Kidney (tissue), 14 donors: ENCODE data around the gene TFDP1. TPM values are rescaled to one million over a fixed set of nuclear protein-coding genes. Genes with fewer than 3 reads are reported as not detected.
A peak's percentile ranks its signal among the peaks of the same experiment; 100 is the strongest.
"Not testable (repeated sequence)": the region's sequence is repeated elsewhere in the genome, so short reads cannot be mapped to it uniquely, and the experiment has no call there.

Experiments
- DNase-seq, 5 donors: peaks; one replicate each; pipeline ENCODE4 v3.0.0-alpha.2; 2013 to 2020
- FAIRE-seq: peaks from 2 replicates; lab custom pipeline; 2012; peaks lifted over from hg19 to GRCh38; lab: Jason Lieb, UNC
- H3K27ac ChIP-seq, 2 donors: one replicate each; pipeline ENCODE4 v1.7.0; 2013; ENCODE audit warnings: low read depth in 2 of 2, low read length in 2 of 2, inconsistent platforms in 1 of 2
- H3K27me3 ChIP-seq: one replicate; pipeline ENCODE4 v1.7.1; 2013; ENCODE audit warnings: low read length, inconsistent platforms; ENCODE audit not compliant: control insufficient read depth, insufficient read depth
- H3K36me3 ChIP-seq, 3 donors: one replicate each; pipeline versions ENCODE4 v1.7.0 to v1.7.1; 2013; ENCODE audit warnings: low read length in 3 of 3, control low read depth in 1 of 3, inconsistent platforms in 1 of 3; ENCODE audit not compliant: insufficient read depth in 3 of 3, control insufficient read depth in 2 of 3
- H3K4me1 ChIP-seq, 3 donors: one replicate each; pipeline versions ENCODE4 v1.7.0 to v1.7.1; 2013; ENCODE audit warnings: low read length in 3 of 3, inconsistent platforms in 1 of 3, low read depth in 1 of 3; ENCODE audit not compliant: control insufficient read depth in 2 of 3, insufficient read depth in 2 of 3
- H3K4me3 ChIP-seq, 3 donors: one replicate each; pipeline versions ENCODE4 v1.7.0 to v1.8.1; 2013; ENCODE audit warnings: low read length in 3 of 3, control low read depth in 1 of 3, inconsistent platforms in 1 of 3
- H3K9ac ChIP-seq, 3 donors: one replicate each; pipeline versions ENCODE4 v1.7.0 to v1.7.1; 2013; ENCODE audit warnings: low read length in 3 of 3, control low read depth in 1 of 3, inconsistent platforms in 1 of 3
- H3K9me3 ChIP-seq, 3 donors: one replicate each; pipeline versions ENCODE4 v1.7.0 to v1.7.1; 2013; ENCODE audit warnings: low read length in 3 of 3, control low read depth in 1 of 3, inconsistent platforms in 1 of 3; ENCODE audit not compliant: control insufficient read depth in 2 of 3, insufficient read depth in 1 of 3
- intact Hi-C: fragments of 100-400 bp; cut with DNase I; formaldehyde crosslinking; loops from one replicate; pipeline ENCODE4 v1.11.1; 2022
- polyA plus RNA-seq: library from polyadenylated mRNA; stranded (reverse); fragments of 350-450 nt; fragmentation: Illumina TruSeq; extraction: RNeasy Lipid Tissue Mini Kit (QIAGEN cat#74804); gene quantifications from one replicate; pipeline ENCODE4 v1.2.3, GENCODE V29; 2014; ENCODE audit warnings: low read depth, low replicate concordance; ENCODE audit not compliant: insufficient read depth
- total RNA-seq: library from RNA; stranded (reverse); fragmentation: NEBNext Ultra II Directional; extraction: Animal tissue kit (Norgen Biotek cat#: 25700); gene quantifications from one replicate; pipeline ENCODE4 v1.2.1, GENCODE V29; 2021
- TF ChIP-seq, protein P1 (sequence below): IDR thresholded peaks from 3 replicates; pipeline ENCODE4 v1.5.1; 2012; ENCODE audit warnings: mild to moderate bottlenecking, moderate library complexity, borderline replicate concordance; ENCODE audit not compliant: insufficient read depth; ENCODE audit errors: extremely low read depth
- donor health status: control.
- donor health status: control.
- donor health status: control.
- donor health status: control.
- donor health status: control.
- donor health status: DM: yes; HTN: yes; CAD: no.
- donor health status: Normal renal cell carcinoma (clear cell type).

TFDP1 gene
- total and polyA plus RNA-seq, 2 donors from 2014 or later: 33.8 to 46.9 TPM

DNA sequence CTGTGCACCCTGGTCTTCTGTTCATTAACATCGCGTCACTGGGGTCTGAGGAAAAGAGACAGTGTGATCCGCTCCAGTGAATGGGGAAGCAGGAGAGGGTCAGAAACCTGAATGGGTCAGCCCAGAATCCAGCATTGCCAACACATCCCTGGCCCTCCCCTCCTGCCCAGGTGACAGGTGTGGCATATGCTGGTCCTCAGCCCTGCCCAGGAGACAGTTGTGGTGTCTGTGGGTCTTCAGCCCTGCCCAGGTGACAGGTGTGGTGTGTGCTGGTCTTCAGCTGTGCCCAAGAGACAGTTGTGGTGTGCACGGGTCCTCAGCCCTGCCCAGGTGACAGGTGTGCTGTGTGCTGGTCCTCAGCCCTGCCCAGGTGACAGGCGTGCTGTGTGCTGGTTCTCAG lies 8.0 kb downstream of the TFDP1 start:
- intact Hi-C loops: no loop called here
- H3K4me3 ChIP-seq: no peak overlapping the region
- H3K9ac ChIP-seq: no peak overlapping the region
- peaks cover 0 to 5% (median 3%) of the 10 kb centered on the region in 3 donors for H3K36me3 ChIP-seq
- no peak for FAIRE-seq
- no peaks in the 10 kb centered on the region for H3K4me1 ChIP-seq
- no peaks in the 10 kb centered on the region for H3K9me3 ChIP-seq
- peak in 1 of 5 donors; percentile 31 for DNase-seq
- no peaks in the 10 kb centered on the region for H3K27me3 ChIP-seq
- H3K27ac ChIP-seq: no peak overlapping the region
- TF ChIP-seq, protein P1, sequence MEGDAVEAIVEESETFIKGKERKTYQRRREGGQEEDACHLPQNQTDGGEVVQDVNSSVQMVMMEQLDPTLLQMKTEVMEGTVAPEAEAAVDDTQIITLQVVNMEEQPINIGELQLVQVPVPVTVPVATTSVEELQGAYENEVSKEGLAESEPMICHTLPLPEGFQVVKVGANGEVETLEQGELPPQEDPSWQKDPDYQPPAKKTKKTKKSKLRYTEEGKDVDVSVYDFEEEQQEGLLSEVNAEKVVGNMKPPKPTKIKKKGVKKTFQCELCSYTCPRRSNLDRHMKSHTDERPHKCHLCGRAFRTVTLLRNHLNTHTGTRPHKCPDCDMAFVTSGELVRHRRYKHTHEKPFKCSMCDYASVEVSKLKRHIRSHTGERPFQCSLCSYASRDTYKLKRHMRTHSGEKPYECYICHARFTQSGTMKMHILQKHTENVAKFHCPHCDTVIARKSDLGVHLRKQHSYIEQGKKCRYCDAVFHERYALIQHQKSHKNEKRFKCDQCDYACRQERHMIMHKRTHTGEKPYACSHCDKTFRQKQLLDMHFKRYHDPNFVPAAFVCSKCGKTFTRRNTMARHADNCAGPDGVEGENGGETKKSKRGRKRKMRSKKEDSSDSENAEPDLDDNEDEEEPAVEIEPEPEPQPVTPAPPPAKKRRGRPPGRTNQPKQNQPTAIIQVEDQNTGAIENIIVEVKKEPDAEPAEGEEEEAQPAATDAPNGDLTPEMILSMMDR: no peak

DNA sequence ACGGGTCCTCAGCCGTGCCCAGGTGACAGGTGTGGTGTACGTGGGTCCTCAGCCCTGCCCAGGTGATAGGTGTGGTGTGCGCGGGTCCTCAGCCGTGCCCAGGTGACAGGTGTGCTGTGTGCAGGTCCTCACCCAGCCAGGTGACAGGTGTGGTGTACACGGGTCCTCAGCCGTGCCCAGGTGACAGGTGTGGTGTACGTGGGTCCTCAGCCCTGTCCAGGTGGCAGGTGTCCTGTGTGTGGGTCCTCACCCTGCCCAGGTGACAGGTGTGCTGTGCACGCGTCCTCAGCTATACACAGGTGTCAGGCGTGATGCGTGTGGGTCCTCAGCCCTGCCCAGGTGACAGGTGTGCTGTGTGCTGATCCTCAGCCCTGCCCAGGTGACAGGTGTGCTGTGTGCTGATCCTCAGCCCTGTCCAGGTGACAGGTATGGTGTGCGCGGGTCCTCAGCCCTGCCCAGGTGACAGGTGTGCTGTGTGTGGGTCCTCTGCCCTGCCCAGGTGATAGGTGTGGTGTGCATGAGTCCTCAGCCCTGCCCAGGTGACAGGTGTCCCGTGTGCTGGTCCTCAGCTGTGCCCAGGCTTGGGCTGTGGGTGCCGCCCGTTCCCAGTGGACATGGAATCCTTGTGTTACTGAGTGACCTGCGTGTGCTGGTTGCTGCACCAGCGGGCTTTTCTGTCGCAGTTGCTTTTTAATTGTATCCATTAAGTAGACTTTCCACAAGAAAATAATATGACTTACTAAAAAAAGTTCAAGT lies 9.7 kb downstream of the TFDP1 start:
- peak in 2 of 5 donors; percentile 30 to 42 for DNase-seq
- H3K27ac ChIP-seq, H3K9ac ChIP-seq, intact Hi-C loops, FAIRE-seq, H3K27me3 ChIP-seq, H3K36me3 ChIP-seq, H3K9me3 ChIP-seq, H3K4me1 ChIP-seq, H3K4me3 ChIP-seq: not testable (repeated sequence)

DNA sequence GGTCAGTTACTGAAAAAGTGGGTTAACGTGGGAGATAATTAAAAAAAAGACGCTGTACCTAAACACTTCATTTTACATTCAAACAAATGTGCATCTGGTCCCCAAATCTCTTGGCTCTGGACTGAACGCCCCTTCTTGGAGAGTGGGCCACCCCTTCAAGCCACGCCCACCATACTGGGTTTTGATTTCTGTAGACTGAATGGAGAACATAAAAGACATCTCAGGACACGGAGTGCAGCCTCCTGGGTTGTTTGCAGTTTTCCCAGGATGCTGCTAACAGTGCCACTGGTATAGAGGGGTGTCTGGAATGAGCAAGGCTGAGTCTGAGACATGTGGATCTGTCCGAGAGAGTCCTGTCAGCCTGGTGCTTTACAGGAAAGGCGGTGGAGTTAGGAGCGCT lies 10.6 kb downstream of the TFDP1 start:
- Histone ChIP-seq H3K9ac (no peak overlapping the region), H3K27me3 (no peaks in the 10 kb centered on the region), H3K9me3 (no peaks in the 10 kb centered on the region), H3K27ac (no peak overlapping the region), H3K4me3 (no peak overlapping the region), H3K36me3 (peaks cover 0 to 3% (median 0%) of the 10 kb centered on the region in 3 donors), H3K4me1 (no peaks in the 10 kb centered on the region)
- DNase-seq: peak in 1 of 5 donors; percentile 15
- FAIRE-seq: no peak
- TF ChIP-seq, protein P1: no peak
- intact Hi-C loops: no loop called here

DNA sequence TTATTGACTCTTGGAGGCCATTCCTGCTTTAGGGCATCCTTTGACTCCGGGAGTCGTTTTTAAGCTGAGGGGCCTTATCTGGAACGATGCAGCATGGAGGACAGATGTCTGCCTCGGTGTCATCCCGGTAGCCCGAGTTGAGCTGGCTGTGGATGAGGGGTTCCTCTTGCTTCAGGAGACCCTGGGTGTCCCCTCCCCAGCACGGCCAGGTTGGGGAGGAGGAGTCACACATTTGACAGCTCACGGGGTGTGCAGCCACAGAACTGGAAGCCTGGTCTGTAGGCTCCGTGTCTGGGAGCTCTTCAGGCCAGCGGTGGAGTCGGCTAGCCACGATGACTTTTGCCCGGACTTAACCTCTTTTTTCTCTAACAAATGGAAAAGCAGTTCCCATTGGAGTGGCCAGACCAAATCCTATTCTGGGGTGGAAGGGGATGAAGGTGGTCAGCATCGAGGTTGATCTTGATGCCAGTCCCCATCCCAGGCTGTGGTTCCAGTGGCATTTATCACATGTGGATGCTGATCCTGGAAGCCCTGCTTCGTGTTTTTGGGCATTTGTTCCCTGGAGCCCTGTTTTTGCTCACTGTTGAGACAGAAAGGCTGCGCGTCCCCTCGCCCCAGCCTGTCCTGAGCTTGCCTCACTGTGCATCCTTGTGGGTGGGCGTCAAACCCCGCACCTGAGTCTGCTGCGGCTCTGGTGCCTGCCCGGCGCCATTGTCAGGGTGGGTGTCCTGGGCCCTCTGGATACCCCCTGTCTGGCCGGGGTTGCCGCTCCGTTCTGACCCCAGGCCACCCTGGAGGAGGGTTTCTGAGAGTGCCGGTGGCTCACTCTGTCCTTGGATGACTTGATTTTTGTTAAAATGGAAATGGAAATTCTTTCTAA lies 12.0 kb downstream of the TFDP1 start:
- Histone ChIP-seq H3K9ac (no peak overlapping the region), H3K4me3 (no peak overlapping the region), H3K27ac (no peak overlapping the region), H3K4me1 (no peaks in the 10 kb centered on the region), H3K9me3 (no peaks in the 10 kb centered on the region), H3K27me3 (no peaks in the 10 kb centered on the region), H3K36me3 (peaks cover 0 to 3% (median 2%) of the 10 kb centered on the region in 3 donors)
- FAIRE-seq (no peak), DNase-seq (peak in 2 of 5 donors; percentile 22 to 64)
- intact Hi-C loops: no loop called here
- TF ChIP-seq, protein P1: no peak
